NCI-H2081 (cell line): ENCODE data around the gene TIMM22.
"Not testable (repeated sequence)": the region's sequence is repeated elsewhere in the genome, so short reads cannot be mapped to it uniquely, and the experiment has no call there.

ENCODE experiments used
- DNase-seq, 2 experiments: peaks; one replicate each; lab custom pipeline; 2025; lab: John Stamatoyannopoulos, UW

TIMM22 gene

GRCh38 chr17:971861-972260 is 25.1 kb upstream of the TIMM22 start:
- DNase-seq, result not testable (repeated sequence)

DNA sequence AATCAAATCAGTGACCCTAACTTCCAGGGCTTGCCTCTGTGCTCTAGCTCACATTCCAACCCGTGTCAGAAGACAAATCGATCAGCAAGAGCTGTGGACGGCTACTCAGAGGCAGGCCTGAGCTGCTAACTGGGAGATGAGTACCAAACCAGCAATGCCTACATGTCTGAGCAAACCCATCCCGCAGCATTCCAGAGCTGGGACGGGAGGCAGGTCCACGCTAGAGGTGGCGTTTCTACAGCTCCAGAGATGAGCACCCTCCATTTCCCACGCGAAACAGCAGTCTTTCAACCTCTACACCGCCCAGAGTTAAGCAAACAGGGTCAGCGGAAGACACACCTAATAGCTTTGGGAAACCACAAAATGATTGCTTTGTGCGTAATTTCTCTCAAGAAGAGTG is 23.9 kb upstream of the TIMM22 start:
- DNase-seq, result no peak

GRCh38 chr17:974778-975177 is 22.2 kb upstream of the TIMM22 start:
- not testable (repeated sequence) for DNase-seq

GRCh38 chr17:975371-975915 is 21.5 kb upstream of the TIMM22 start:
- no peak for DNase-seq

DNA sequence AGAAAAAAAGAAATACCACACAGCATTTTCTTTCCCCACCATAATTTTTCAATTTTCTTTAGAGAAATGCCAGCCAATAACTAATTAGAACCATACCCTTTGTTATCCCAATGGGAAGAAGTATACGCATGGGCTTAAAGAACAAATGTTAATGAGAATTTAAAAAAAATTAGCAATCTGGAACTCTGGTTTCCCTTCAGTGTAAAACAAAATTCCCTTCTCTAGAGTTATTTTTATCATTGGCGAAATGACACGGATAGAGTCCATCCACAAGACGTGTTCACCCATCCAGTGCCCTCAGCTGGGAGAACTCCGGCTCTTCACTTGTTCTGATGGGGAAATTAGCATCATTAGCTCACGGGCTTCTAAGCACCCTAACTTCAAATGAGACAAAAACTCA is 20.6 kb upstream of the TIMM22 start:
- no peak for DNase-seq

DNA sequence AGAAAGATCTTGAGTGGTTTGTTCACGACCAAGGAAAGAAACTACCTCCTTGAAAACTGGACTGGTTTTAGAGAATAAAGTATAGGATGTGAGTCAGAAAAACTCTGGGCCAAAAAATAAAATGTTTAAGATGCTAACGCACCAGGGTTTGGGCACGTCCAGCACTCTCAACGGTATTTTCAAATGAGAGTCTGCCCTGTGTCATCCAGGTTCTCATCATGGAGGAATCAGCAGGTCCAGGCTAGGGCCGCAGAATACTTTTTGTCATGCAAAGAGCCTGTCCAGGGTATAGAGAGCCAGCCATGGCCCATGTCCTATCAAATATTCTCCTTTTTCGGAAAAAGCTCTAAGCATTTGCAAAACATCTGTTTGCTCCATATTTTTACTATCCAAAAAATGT is 19.8 kb upstream of the TIMM22 start:
- DNase-seq, result no peak

- DNase-seq, result peak in 1 of 2 experiments; percentile 27
These were observed 18.5 kb upstream of the TIMM22 start for GRCh38 chr17:978103-979093.

GRCh38 chr17:979212-979538 is 17.8 kb upstream of the TIMM22 start:
- DNase-seq, result no peak

DNA sequence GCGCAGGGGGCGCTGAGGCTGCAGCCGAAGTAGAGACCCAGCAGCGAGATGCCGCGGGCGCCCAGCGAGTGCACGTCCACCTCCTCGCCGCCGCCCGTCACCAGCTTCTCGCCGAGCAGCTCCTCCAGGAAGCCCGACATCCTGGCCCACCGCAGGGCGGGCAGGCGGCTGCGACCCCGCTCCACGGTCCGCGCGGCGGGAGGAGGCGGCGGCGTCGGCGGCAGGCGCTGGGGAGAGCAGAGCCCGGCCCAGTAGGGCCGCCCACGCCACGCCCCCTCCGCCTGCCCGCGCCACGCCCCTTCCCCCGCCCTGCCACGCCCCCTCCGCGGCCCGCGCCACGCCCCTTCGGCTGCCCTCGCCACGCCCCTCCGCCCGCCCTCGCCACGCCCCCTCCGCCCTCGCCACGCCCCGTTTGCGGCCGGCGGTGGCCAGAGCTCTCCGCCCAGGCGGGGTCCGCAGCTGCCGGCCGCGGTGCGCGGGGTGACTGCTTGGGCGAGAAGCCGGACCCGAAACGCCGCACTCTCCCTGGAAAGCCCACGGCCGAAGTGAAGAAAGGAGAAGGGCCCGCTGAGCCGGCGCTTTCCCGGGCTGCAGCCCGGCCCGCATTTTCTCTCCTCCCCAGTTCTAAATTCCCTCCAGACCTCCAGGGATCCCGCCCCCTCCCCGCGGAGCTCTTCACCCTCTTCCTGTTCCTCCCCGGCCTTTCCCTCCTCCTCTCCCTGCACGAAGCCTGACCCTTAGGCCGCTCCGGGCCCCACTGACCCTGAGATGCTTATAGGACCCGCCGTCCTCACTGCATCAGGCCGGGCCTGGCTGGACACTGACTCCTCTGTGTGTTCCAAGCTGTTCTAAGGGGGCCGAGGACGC is 17.2 kb upstream of the TIMM22 start, which contains the start of gene NXN:
Gene NXN (minus strand): TSS at position 238 of the 867 bp plus-strand sequence.
- peak; percentile 56 to 63 for DNase-seq

- DNase-seq, result peak; percentile 79 to 81
These were observed 16.3 kb upstream of the TIMM22 start for GRCh38 chr17:980406-981291.

DNA sequence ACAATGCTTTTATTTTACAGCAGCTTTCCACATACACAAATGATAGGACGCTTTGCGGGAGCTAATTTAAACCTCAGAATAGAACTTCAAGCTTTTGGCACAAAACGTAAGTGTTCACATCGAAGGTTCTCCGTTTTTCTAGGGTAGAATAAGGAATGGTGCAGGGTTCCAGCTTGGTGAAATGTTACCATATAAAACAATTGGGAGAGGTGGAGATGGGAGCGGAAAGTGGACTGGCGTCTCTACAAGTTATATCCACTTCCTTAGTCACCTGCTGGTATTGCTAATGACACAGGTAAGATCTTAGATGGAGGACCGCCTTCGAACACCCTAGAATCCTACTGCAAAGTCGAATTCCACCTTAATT is 15.7 kb upstream of the TIMM22 start:
- DNase-seq, result no peak

DNA sequence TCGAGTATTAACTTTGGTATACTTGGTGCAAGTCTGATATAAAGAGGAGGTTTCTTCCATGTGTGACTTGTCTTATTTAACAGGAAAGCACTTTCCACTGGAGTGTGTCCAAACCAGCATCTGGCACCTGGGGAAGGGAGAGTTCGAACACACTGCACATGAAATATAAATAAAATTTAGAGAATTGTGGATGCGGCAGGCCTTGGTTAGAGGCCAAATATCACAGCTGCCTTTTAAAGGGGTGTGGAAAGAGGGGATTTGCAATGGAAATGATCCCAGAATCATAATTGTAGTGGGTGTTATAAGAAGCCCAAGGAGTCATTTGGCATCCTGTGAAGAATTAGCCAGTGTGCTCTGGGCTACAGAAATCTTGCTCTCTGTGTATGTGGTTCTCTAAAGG is 13.0 kb upstream of the TIMM22 start:
- DNase-seq, result peak in 1 of 2 experiments; percentile 32

DNA sequence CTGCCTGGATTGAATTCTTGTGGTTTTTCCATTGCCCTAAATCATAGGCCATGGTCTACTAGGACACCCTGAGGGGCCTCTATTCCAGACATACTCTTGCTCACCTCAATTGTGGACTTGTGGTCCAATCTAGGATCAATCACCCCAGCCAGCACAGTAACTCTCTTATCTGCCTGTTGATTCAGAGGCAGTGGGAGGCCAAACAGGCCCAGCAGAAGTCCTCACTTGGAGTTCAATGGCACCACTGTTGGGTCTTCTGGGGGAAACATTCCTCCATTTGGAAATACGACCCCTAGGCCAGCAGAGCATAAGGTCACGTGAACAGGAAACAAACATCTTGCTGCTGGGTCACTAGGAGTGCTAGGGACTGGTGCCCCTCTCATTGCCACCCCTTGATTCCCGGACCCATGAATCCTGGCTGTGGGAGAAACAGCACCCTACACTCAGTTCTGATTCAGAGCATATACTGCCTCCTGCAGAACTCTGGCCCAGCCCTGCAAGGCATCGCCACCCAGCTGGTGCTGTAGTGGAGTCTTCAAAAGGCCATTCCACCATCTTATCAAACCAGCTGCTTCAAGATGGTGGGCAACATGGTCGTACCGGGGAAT is 10.5 kb upstream of the TIMM22 start:
- DNase-seq, result no peak

DNA sequence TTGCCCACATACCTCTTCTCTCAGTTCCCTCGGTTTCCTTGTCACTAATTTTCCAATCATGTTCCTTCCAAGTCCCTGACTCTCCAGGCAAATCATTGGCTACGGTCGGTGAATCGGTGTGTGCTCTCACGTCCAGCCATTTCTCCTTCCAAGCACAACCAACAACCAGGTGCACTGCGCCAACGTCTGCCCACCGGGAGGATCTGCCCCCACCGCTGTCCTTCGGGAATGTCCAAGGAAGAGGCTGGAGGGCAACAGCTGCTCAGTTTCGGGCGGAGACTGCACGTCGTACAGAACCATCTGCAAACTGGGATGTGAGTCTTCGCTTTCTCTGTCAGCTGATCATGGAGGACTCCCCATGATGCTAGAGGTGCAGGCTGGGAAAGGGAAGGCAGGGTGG is 9.0 kb upstream of the TIMM22 start:
- no peak for DNase-seq

- DNase-seq, result no peak
These were observed 8.4 kb upstream of the TIMM22 start for GRCh38 chr17:988561-988960.

- no peak for DNase-seq
These were observed 4.0 kb upstream of the TIMM22 start for GRCh38 chr17:992933-993332.

DNA sequence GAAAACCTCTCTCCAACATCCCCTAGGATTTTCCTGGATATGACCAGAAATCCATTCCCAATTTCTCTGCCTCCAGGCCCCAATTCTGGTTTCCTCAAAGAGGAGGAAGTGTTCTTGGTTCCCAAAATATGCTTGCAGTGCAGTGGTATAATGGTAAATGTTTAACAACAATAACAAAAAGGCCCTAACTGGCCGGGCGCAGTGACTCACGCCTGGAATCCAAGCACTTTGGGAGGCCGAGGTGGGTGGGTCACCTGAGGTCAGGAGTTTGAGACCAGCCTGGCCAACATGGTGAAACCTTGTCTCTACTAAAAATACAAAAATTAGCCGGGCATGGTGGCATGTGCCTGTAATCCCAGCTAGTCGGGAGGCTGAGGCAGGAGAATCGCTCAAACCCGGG is 1.6 kb upstream of the TIMM22 start:
- not testable (repeated sequence) for DNase-seq

DNA sequence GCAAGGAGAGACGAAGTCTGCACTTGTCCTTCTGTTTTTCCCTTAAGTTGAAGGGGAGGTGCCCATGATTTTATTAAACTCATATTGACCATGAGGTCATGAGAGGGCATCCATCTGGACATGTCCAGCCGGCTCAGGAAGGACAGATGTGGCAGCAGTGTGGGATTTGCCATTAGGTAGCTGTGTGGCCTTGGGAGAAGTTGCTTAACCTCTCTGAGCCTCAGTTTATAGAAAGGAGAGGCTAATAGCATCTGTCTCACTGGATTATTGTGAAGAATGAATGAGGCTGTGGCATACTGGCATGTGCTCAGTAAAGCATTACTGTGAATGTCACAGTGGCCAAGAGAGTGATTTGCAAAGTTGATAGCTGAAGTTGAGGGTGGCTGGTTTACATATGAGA is 1.2 kb downstream of the TIMM22 start:
- DNase-seq, result no peak

- peak in 1 of 2 experiments; percentile 35 for DNase-seq
These were observed 3.9 kb downstream of the TIMM22 start for GRCh38 chr17:1000597-1001461.
